ENCODE results near the gene HPCA. TPM values are rescaled to one million over a fixed set of nuclear protein-coding genes. Genes with fewer than 3 reads are reported as not detected.

Gene HPCA
- total RNA-seq, 4 donors from 2014 or later, result not detected

- Histone ChIP-seq H3K27ac (no peak overlapping the region), H3K4me3 (no peak overlapping the region), H3K9me3 (no peaks in the 10 kb centered on the region), H3K36me3 (no peaks in the 10 kb centered on the region), H3K4me1 (peaks cover 20% of the 10 kb centered on the region), H3K27me3 (peaks cover 3% of the 10 kb centered on the region)
- 94% methylated on average over 3 of the region's 3 CpGs for WGBS
- no peak for DNase-seq (ENCODE audit: low spot score in 2 of 2)
- no peak for TF ChIP-seq EP300 (IDR thresholded peaks at IDR 0.05)
- TF ChIP-seq CTCF (IDR thresholded peaks at IDR 0.05), result no peak
- no peak for TF ChIP-seq POLR2AphosphoS5 (IDR thresholded peaks at IDR 0.05)
- TF ChIP-seq POLR2A (IDR thresholded peaks at IDR 0.05), result no peak
Observed at GRCh38 chr1:32898958-32899357, 12.7 kb downstream of the HPCA start.

- Histone ChIP-seq H3K9me3 (no peaks in the 10 kb centered on the region), H3K36me3 (no peaks in the 10 kb centered on the region), H3K27me3 (no peaks in the 10 kb centered on the region), H3K4me1 (peaks cover 20% of the 10 kb centered on the region), H3K4me3 (peak overlapping the region; percentile 79), H3K27ac (no peak overlapping the region)
- 84% methylated on average over 7 of the region's 7 CpGs for WGBS
- DNase-seq (ENCODE audit: low spot score in 2 of 2), result no peak
- TF ChIP-seq CTCF (IDR thresholded peaks at IDR 0.05) (no peak), EP300 (IDR thresholded peaks at IDR 0.05) (no peak), POLR2AphosphoS5 (IDR thresholded peaks at IDR 0.05) (no peak), POLR2A (IDR thresholded peaks at IDR 0.05) (no peak)
Observed at GRCh38 chr1:32899586-32900296, 13.4 kb downstream of the HPCA start.

GRCh38 chr1:32900371-32900955 lies 14.2 kb downstream of the HPCA start:
- H3K27me3 ChIP-seq, result no peaks in the 10 kb centered on the region
- WGBS, result 18% methylated on average over 18 of the region's 22 CpGs
- no peaks in the 10 kb centered on the region for H3K9me3 ChIP-seq
- no peaks in the 10 kb centered on the region for H3K36me3 ChIP-seq
- peak overlapping the region; percentile 79 for H3K4me3 ChIP-seq
- peaks cover 20% of the 10 kb centered on the region for H3K4me1 ChIP-seq
- TF ChIP-seq EP300 (IDR thresholded peaks at IDR 0.05) (no peak), CTCF (IDR thresholded peaks at IDR 0.05) (no peak), POLR2A (IDR thresholded peaks at IDR 0.05) (no peak), POLR2AphosphoS5 (IDR thresholded peaks at IDR 0.05) (no peak)
- DNase-seq (ENCODE audit: low spot score in 2 of 2), result no peak
- H3K27ac ChIP-seq, result peak overlapping the region; percentile 51

- peaks cover 20% of the 10 kb centered on the region for H3K4me1 ChIP-seq
- peak within 1 kb of the TSS; percentile 79 for H3K4me3 ChIP-seq
- H3K27ac ChIP-seq, result peak within 1 kb of the TSS; percentile 60
- H3K27me3 ChIP-seq, result no peaks in the 10 kb centered on the region
- no peaks in the 10 kb centered on the region for H3K9me3 ChIP-seq
- WGBS, result 0% methylated on average over 4 of the region's 92 CpGs
- no peak for DNase-seq (ENCODE audit: low spot score in 2 of 2)
- no peaks in the 10 kb centered on the region for H3K36me3 ChIP-seq
- no peak for TF ChIP-seq POLR2A (IDR thresholded peaks at IDR 0.05)
Observed at GRCh38 chr1:32900956-32901822, 14.9 kb downstream of the HPCA start, which contains the start of gene TMEM54. TSS of gene TMEM54 (minus strand) at chr1:32901389. CDS start at chr1:32901238, 151 bp downstream.

GRCh38 chr1:32901823-32902534 lies 15.7 kb downstream of the HPCA start:
- Histone ChIP-seq H3K9me3 (no peaks in the 10 kb centered on the region), H3K27me3 (no peaks in the 10 kb centered on the region), H3K4me1 (peaks cover 20% of the 10 kb centered on the region), H3K36me3 (no peaks in the 10 kb centered on the region), H3K4me3 (peak overlapping the region; percentile 79), H3K27ac (peak overlapping the region; percentile 60)
- TF ChIP-seq POLR2A (IDR thresholded peaks at IDR 0.05) (no peak), EP300 (IDR thresholded peaks at IDR 0.05) (no peak), POLR2AphosphoS5 (IDR thresholded peaks at IDR 0.05) (no peak), CTCF (IDR thresholded peaks at IDR 0.05) (no peak)
- no peak for DNase-seq (ENCODE audit: low spot score in 2 of 2)
- 78% methylated on average over 6 of the region's 24 CpGs for WGBS

Measured in suprapubic skin (tissue), 4 donors.